Keratinocyte (primary cell): ENCODE data around the gene BCOR. TPM values are rescaled to one million over a fixed set of nuclear protein-coding genes. Genes with fewer than 3 reads are reported as not detected.

Experiments
- DNase-seq: peaks from one replicate; pipeline ENCODE4 v3.0.0-alpha.2; 2011; ENCODE audit warnings: low read depth, missing footprints, low spot score
- FAIRE-seq: peaks from 2 replicates; lab custom pipeline; 2011; peaks lifted over from hg19 to GRCh38; lab: Jason Lieb, UNC
- H2AFZ ChIP-seq: 2 replicates; pipeline ENCODE4 v1.6.0; 2012; ENCODE audit warnings: low read length, control low read depth, inconsistent platforms; ENCODE audit not compliant: control insufficient read depth
- H3K27ac ChIP-seq: 2 replicates; pipeline ENCODE4 v1.5.1; 2011; ENCODE audit warnings: low read length; ENCODE audit not compliant: control insufficient read depth, insufficient read depth
- H3K27me3 ChIP-seq: 3 replicates; pipeline ENCODE4 v1.6.0; 2011; ENCODE audit warnings: low read length; ENCODE audit not compliant: control insufficient read depth, insufficient read depth; ENCODE audit errors: extremely low read depth
- H3K36me3 ChIP-seq, 2 experiments: 2 replicates in 1 of 2; 3 replicates in 1 of 2; pipeline ENCODE4 v1.5.1; 2011; ENCODE audit warnings: low read length in 2 of 2, mild to moderate bottlenecking in 1 of 2; ENCODE audit not compliant: control insufficient read depth in 2 of 2, insufficient read depth in 2 of 2; ENCODE audit errors: extremely low read depth in 1 of 2
- H3K4me1 ChIP-seq: 3 replicates; pipeline ENCODE4 v1.5.1; 2011; ENCODE audit warnings: low read length; ENCODE audit not compliant: control insufficient read depth, insufficient read depth; ENCODE audit errors: extremely low read depth
- H3K4me2 ChIP-seq: 3 replicates; pipeline ENCODE4 v1.6.0; 2011; ENCODE audit warnings: low read depth, low read length; ENCODE audit not compliant: control insufficient read depth, insufficient read depth; ENCODE audit errors: extremely low read depth
- H3K4me3 ChIP-seq, 3 experiments: fragments of 200-600 bp in 1 of 3; sonication (generic) in 1 of 3; 2 replicates in 2 of 3; 3 replicates in 1 of 3; pipeline ENCODE4 v1.5.1; 2011 to 2016; ENCODE audit warnings: low read length in 3 of 3, mild to moderate bottlenecking in 3 of 3, control low read depth in 2 of 3, inconsistent platforms in 1 of 3, low read depth in 1 of 3, mixed read lengths in 1 of 3, mixed run types in 1 of 3, moderate library complexity in 1 of 3; ENCODE audit not compliant: control insufficient read depth in 2 of 3, insufficient read depth in 2 of 3; ENCODE audit errors: extremely low read depth in 1 of 3
- H3K79me2 ChIP-seq: 2 replicates; pipeline ENCODE4 v1.6.0; 2012; ENCODE audit warnings: low read length; ENCODE audit not compliant: control insufficient read depth, insufficient read depth
- H3K9ac ChIP-seq: 3 replicates; pipeline ENCODE4 v1.6.0; 2011; ENCODE audit warnings: low read length; ENCODE audit not compliant: control insufficient read depth, insufficient read depth; ENCODE audit errors: extremely low read depth
- H3K9me1 ChIP-seq: 3 replicates; pipeline ENCODE4 v1.6.0; 2011; ENCODE audit warnings: low read length; ENCODE audit not compliant: control insufficient read depth, insufficient read depth; ENCODE audit errors: extremely low read depth
- H3K9me3 ChIP-seq: 2 replicates; pipeline ENCODE4 v1.5.1; 2012; ENCODE audit warnings: low read depth, low read length; ENCODE audit not compliant: control insufficient read depth
- H4K20me1 ChIP-seq: 3 replicates; pipeline ENCODE4 v1.6.0; 2011; ENCODE audit warnings: low read length; ENCODE audit not compliant: control insufficient read depth, insufficient read depth; ENCODE audit errors: extremely low read depth
- CTCF ChIP-seq, 3 experiments: IDR thresholded peaks in 1 of 3; conservative IDR thresholded peaks in 1 of 3; optimal IDR thresholded peaks in 1 of 3; 2 replicates in 2 of 3; 3 replicates in 1 of 3; pipeline versions ENCODE3 to v1.5.1; 2011; ENCODE audit warnings: low read length in 3 of 3, mild to moderate bottlenecking in 3 of 3, moderate library complexity in 2 of 3, control low read depth in 1 of 3, inconsistent platforms in 1 of 3; ENCODE audit not compliant: insufficient read depth in 2 of 3; ENCODE audit errors: extremely low read depth in 1 of 3
- EZH2 ChIP-seq: IDR thresholded peaks from one replicate; pipeline ENCODE4 v1.6.1; 2012; ENCODE audit warnings: inconsistent platforms, mild to moderate bottlenecking, low read length, moderate library complexity
- dilution Hi-C: fragments of 300-500 bp; cut with MboI; formaldehyde crosslinking; loops from one replicate; pipeline ENCODE4 v1.7.0; 2020; ENCODE audit warnings: low sequenced_read_pairs; ENCODE audit not compliant: extremely low pct_ligation_motif_present
- polyA plus RNA-seq, 5 experiments: library from polyadenylated mRNA; depleted of rRNA in 3 of 5; stranded (reverse) in 3 of 5; stranded (forward) in 1 of 5; unstranded in 1 of 5; fragments of >200 nt; gene quantifications; 1 replicate in 1 of 5; 2 replicates in 3 of 5; 3 replicates in 1 of 5; pipeline versions ENCODE4 v1.2.1 to v1.2.3, GENCODE V29; 2011 to 2012; ENCODE audit warnings: missing spikeins in 2 of 5, low read depth in 1 of 5, low replicate concordance in 1 of 5

Gene BCOR
- polyA plus RNA-seq, 1 donor (not counting 4 experiments of a cell fraction or from before 2014, with no cell fraction given) = 5.0 TPM

- H3K36me3 ChIP-seq = no peaks in the 10 kb centered on the region
- no peaks in the 10 kb centered on the region for H4K20me1 ChIP-seq
- FAIRE-seq (no peak), DNase-seq (no peak)
- peak overlapping the region; percentile 66 for H3K4me2 ChIP-seq
- H3K4me3 ChIP-seq = peak overlapping the region; percentile 22 to 49 (median 29)
- dilution Hi-C loops = no loop called here
- H3K4me1 ChIP-seq = peaks cover 14% of the 10 kb centered on the region
- TF ChIP-seq EZH2 (no peak), CTCF (optimal IDR thresholded peaks at IDR 0.05 in 1 of 3, IDR thresholded peaks at IDR 0.05 in 1 of 3, conservative IDR thresholded peaks at IDR 0.05 in 1 of 3; ENCODE audit: extremely low read depth in 1 of 3, insufficient read depth in 2 of 3, low read length in 3 of 3) (no peak)
- H3K9me1 ChIP-seq = no peaks in the 10 kb centered on the region
- peaks cover 43% of the 10 kb centered on the region for H3K27me3 ChIP-seq
- no peak overlapping the region for H2AFZ ChIP-seq
- H3K79me2 ChIP-seq = no peaks in the 10 kb centered on the region
- no peak overlapping the region for H3K27ac ChIP-seq
- H3K9me3 ChIP-seq = no peaks in the 10 kb centered on the region
- peak overlapping the region; percentile 37 for H3K9ac ChIP-seq
Observed at GRCh38 chrX:40105835-40106675, 8.3 kb upstream of the BCOR start.

- dilution Hi-C loops = no loop called here
- no peaks in the 10 kb centered on the region for H4K20me1 ChIP-seq
- H3K9me3 ChIP-seq = no peaks in the 10 kb centered on the region
- DNase-seq = no peak
- FAIRE-seq = no peak
- H2AFZ ChIP-seq = no peak overlapping the region
- H3K36me3 ChIP-seq = no peaks in the 10 kb centered on the region
- peaks cover 45% of the 10 kb centered on the region for H3K27me3 ChIP-seq
- H3K79me2 ChIP-seq = no peaks in the 10 kb centered on the region
- peaks cover 14% of the 10 kb centered on the region for H3K4me1 ChIP-seq
- H3K4me2 ChIP-seq = peak overlapping the region; percentile 66
- TF ChIP-seq CTCF (optimal IDR thresholded peaks at IDR 0.05 in 1 of 3, IDR thresholded peaks at IDR 0.05 in 1 of 3, conservative IDR thresholded peaks at IDR 0.05 in 1 of 3; ENCODE audit: extremely low read depth in 1 of 3, insufficient read depth in 2 of 3, low read length in 3 of 3) (no peak), EZH2 (no peak)
- no peak overlapping the region for H3K27ac ChIP-seq
- peak overlapping the region; percentile 37 for H3K9ac ChIP-seq
- H3K9me1 ChIP-seq = no peaks in the 10 kb centered on the region
- peak overlapping the region; percentile 22 to 49 (median 29) for H3K4me3 ChIP-seq
Observed at GRCh38 chrX:40104985-40105834, 7.5 kb upstream of the BCOR start.
